ENCODE results near the gene LHFPL6. TPM values are rescaled to one million over a fixed set of nuclear protein-coding genes. Genes with fewer than 3 reads are reported as not detected.

The LHFPL6 gene
- total RNA-seq, 1 donor from 2014 or later, result 37.7 TPM

- no peaks in the 10 kb centered on the region for H3K27me3 Mint-ChIP-seq (ENCODE audit: low read depth)
- H3K36me3 Mint-ChIP-seq (ENCODE audit: low read depth), result peaks cover 15% of the 10 kb centered on the region
- H3K27ac Mint-ChIP-seq (ENCODE audit: unreplicated experiment), result no peak overlapping the region
- DNase-seq (ENCODE audit: low read depth, low spot score), result no peak
- TF ChIP-seq CTCF (conservative IDR thresholded peaks at IDR 0.05), result no peak
- H3K4me3 Mint-ChIP-seq, result no peak overlapping the region
- no peaks in the 10 kb centered on the region for H3K4me1 Mint-ChIP-seq
- peaks cover 12% of the 10 kb centered on the region for H3K9me3 Mint-ChIP-seq
Measured at GRCh38 chr13:39296193-39296592, 306.8 kb downstream of the LHFPL6 start.

Other genes starting within 250 kb of the LHFPL6 start
- gene COG6, start 52.5 kb upstream of the LHFPL6 start, total RNA-seq, result 26.3 and 36.2 TPM in 2 replicates

Data from neural crest cell (in vitro differentiated cells).